ENCODE results near the gene NFS1.

DNA sequence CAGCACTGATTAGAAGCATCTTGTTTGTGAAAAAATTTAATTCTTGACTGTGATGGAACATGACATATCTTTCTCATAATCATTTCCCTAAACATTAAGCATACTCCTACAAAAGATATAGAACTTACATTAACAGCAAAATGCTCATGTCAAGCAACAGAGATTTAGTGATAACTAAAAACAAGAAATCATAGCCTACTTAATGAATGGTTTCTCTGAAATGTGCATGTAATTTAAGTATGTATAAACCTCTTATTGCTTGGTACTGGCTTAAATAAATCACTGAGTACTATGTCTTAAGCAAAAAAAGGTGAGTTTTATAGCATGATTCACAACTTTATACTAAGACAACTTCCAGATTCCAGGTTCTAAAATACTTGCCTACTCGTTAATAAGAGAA lies 9.3 kb upstream of the NFS1 start:
- TF ChIP-seq, protein P1, sequence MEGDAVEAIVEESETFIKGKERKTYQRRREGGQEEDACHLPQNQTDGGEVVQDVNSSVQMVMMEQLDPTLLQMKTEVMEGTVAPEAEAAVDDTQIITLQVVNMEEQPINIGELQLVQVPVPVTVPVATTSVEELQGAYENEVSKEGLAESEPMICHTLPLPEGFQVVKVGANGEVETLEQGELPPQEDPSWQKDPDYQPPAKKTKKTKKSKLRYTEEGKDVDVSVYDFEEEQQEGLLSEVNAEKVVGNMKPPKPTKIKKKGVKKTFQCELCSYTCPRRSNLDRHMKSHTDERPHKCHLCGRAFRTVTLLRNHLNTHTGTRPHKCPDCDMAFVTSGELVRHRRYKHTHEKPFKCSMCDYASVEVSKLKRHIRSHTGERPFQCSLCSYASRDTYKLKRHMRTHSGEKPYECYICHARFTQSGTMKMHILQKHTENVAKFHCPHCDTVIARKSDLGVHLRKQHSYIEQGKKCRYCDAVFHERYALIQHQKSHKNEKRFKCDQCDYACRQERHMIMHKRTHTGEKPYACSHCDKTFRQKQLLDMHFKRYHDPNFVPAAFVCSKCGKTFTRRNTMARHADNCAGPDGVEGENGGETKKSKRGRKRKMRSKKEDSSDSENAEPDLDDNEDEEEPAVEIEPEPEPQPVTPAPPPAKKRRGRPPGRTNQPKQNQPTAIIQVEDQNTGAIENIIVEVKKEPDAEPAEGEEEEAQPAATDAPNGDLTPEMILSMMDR (conservative IDR thresholded peaks at IDR 0.05; ENCODE audit: low read depth, low read length), result no peak
- TF ChIP-seq EZH2 (IDR thresholded peaks at IDR 0.05; ENCODE audit: low read length, unreplicated experiment), result no peak

Data from PC-3 (cell line).